Measurements from ENCODE around the gene PRAMEF11. TPM values are rescaled to one million over a fixed set of nuclear protein-coding genes. Genes with fewer than 3 reads are reported as not detected.
"Not testable (repeated sequence)": the region's sequence is repeated elsewhere in the genome, so short reads cannot be mapped to it uniquely, and the experiment has no call there.

PRAMEF11 gene
- total and polyA plus RNA-seq, 12 donors: not detected

DNA sequence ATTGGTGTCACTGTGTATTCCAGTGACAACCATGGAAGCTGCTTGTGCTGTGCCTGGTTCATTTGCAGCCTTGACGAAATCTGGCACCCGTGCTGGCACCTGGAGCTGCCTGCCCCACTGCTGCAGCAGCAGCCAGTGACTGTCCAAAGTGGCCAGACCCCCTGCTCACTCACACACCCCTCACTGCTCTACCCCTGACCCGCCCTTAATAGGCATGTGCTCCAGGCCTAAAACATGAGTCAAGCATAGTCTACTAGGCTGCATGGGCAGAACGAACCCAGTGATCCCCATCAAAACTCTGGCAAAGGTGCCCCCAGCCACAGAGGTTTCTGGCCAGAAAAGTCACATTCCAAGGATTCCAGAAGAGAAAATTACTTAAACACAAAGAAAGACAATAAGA lies 32.3 kb downstream of the PRAMEF11 start:
- 53 to 63% (median 56%) methylated on average over 4 of the region's 4 CpGs; no CpG with 5 or more reads in 1 of the 4 donors for WGBS, 4 donors
- DNase-seq: no peak
- no peaks in the 10 kb centered on the region for H3K9me3 ChIP-seq (replicated peaks in 1 of 3)
- intact Hi-C loops (cut with DNase I): no loop called here
- TF ChIP-seq CTCF (IDR thresholded peaks at IDR 0.05) (no peak), POLR2A (IDR thresholded peaks at IDR 0.05) (no peak)
- no peak overlapping the region for H3K4me3 ChIP-seq
- H3K36me3 ChIP-seq (replicated peaks in 1 of 2): no peaks in the 10 kb centered on the region
- no peak overlapping the region for H3K27ac ChIP-seq
- no peaks in the 10 kb centered on the region for H3K4me1 ChIP-seq (replicated peaks in 1 of 2)
- no peaks in the 10 kb centered on the region for H3K27me3 ChIP-seq

DNA sequence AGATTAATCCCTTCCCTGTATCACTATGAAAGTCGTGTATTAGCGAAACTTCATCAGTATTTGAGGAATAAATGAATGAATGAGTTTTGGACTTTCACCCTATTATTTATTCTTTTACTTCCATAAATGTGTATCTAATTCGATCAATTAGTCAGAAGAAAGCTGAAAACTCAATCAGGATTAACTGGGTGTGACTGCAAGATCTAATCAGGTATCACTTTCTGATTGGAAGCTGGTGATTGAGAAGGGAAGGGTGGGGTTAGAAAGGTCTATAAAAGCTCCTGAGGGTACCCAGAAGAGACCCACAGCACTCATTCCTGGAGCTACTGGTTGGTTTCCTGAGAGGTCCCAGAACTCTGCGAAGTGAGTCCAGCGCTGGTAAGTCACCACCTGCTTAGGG lies 40.1 kb downstream of the PRAMEF11 start, which contains the start of gene PRAMEF1:
Gene PRAMEF1 (plus strand): TSS at position 301 of the 400 bp plus-strand sequence. CDS start 1,831 bp downstream, outside the sequence.
- H3K36me3 ChIP-seq (replicated peaks in 1 of 2); DNase-seq; H3K9me3 ChIP-seq (replicated peaks in 1 of 3); H3K27ac ChIP-seq; intact Hi-C loops (cut with DNase I); H3K27me3 ChIP-seq; H3K4me1 ChIP-seq (replicated peaks in 1 of 2); H3K4me3 ChIP-seq: not testable (repeated sequence)
- WGBS, 4 donors: 76 to 82% (median 77%) methylated on average over 3 to 5 of the region's 5 CpGs

GRCh38 chr1:12784729-12785128 lies 46.5 kb downstream of the PRAMEF11 start:
- H3K4me3 ChIP-seq; DNase-seq; H3K27me3 ChIP-seq; H3K4me1 ChIP-seq (replicated peaks in 1 of 2); H3K27ac ChIP-seq; H3K9me3 ChIP-seq (replicated peaks in 1 of 3); intact Hi-C loops (cut with DNase I); H3K36me3 ChIP-seq (replicated peaks in 1 of 2): not testable (repeated sequence)
- 86 to 92% (median 89%) methylated on average over 7 of the region's 8 CpGs for WGBS, 4 donors

DNA sequence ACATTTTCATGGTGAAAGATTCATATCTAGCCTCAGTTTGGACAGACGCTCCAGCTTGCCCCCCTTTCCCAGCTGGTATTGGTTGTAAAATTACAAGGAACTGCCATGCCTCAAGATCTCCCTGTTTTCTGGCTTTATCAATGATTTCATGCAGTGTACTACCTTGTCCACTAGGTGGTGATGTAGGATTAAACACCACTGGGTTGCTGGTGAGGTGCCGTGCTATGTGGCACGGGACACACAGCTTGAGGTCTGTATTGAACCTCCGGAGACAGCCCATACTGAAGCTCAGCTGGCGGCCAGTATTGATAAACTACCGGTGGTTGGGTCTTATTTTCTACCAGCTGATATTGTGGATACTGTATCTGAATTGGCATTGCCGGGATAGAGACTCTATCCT lies 47.4 kb downstream of the PRAMEF11 start:
- H3K4me3 ChIP-seq; intact Hi-C loops (cut with DNase I); H3K9me3 ChIP-seq (replicated peaks in 1 of 3); H3K27ac ChIP-seq; H3K4me1 ChIP-seq (replicated peaks in 1 of 2); H3K36me3 ChIP-seq (replicated peaks in 1 of 2); H3K27me3 ChIP-seq: not testable (repeated sequence)
- DNase-seq: peak in 1 of 7 donors; percentile 2
- 25 to 100% (median 34%) methylated on average over 1 to 6 of the region's 7 CpGs for WGBS, 4 donors

- H3K27ac ChIP-seq; H3K27me3 ChIP-seq; H3K4me3 ChIP-seq; H3K9me3 ChIP-seq (replicated peaks in 1 of 3); intact Hi-C loops (cut with DNase I); H3K36me3 ChIP-seq (replicated peaks in 1 of 2); H3K4me1 ChIP-seq (replicated peaks in 1 of 2); DNase-seq: not testable (repeated sequence)
- WGBS, 4 donors: 64 to 78% (median 69%) methylated on average over 2 to 5 of the region's 5 CpGs
Observed at GRCh38 chr1:12781488-12781887, 49.7 kb downstream of the PRAMEF11 start.

DNA sequence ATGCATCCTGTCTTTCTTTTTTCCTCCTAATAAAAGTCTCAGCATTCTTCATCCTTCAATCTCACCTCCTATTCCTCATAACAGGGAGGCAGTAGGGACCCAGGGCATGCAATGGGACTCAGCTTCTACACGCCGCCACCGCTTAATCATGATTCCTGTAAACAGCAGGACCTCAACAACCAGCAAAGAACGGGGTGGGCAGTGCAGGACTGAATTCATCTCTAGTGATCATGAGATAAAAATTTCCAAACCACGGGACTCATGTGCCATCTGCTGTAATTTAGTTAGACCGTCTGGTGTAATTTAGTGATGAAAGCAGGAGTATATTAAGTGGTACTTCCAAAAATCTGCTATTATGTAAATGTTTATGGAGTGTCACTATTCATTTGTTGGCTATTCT lies 52.3 kb downstream of the PRAMEF11 start:
- Histone ChIP-seq H3K36me3 (replicated peaks in 1 of 2) (no peaks in the 10 kb centered on the region), H3K4me3 (no peak overlapping the region), H3K27me3 (peaks cover 6% of the 10 kb centered on the region), H3K27ac (no peak overlapping the region), H3K9me3 (replicated peaks in 1 of 3) (no peaks in the 10 kb centered on the region), H3K4me1 (replicated peaks in 1 of 2) (no peaks in the 10 kb centered on the region)
- intact Hi-C loops (cut with DNase I): no loop called here
- no peak for DNase-seq
- WGBS, 4 donors: 76 to 85% (median 82%) methylated on average over 6 of the region's 6 CpGs
- TF ChIP-seq CTCF (IDR thresholded peaks at IDR 0.05): no peak
- TF ChIP-seq POLR2A (IDR thresholded peaks at IDR 0.05): no peak

All from adrenal gland (tissue), 12 donors.